Brain pericyte (primary cell): ENCODE measurements around the gene DHRS4.

Source experiments
- DNase-seq: peaks from one replicate; pipeline ENCODE4 v3.0.0-alpha.2; 2012; ENCODE audit warnings: low read depth, low spot score

DHRS4 gene

DNA sequence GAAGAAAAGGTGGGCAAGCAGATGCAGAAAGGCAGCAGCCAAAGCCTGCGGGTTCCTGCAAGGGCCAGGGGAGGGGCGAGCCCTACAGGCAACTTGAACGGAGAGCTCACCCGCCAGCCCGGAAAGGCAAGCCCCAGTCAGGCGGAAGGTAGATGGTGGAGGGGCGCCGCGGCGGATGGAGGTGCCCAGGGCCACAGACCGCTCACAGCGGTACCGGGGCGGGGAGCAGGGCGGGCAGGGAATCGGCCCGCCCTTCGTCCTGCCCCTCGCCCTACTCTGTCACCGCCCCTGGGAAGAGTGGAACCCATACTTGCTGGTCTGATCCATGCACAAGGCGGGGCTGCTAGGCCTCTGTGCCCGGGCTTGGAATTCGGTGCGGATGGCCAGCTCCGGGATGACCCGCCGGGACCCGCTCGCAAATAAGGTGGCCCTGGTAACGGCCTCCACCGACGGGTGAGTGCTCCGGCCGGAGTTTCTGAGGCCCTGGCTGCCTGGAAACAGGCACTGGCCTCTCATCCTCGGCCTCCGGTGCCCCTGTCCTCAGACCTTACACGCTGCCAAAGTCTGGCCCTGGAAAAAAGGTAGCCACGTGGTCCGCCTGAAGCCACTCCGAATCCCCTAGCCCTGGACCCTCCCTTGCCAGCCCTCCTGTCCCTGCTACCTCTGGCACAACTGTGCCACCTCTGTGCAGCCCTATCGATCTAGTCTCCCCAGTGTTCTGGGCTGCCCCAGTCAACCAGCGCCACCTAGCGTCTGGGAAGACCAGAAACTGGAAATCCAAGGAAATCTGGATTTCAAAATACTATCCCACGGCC is at the start of gene DHRS4:
Gene DHRS4 (plus strand): TSS at position 307 of the 815 bp plus-strand sequence. CDS start 19 bp downstream, at position 326.
- DNase-seq = peak; percentile 57

DNA sequence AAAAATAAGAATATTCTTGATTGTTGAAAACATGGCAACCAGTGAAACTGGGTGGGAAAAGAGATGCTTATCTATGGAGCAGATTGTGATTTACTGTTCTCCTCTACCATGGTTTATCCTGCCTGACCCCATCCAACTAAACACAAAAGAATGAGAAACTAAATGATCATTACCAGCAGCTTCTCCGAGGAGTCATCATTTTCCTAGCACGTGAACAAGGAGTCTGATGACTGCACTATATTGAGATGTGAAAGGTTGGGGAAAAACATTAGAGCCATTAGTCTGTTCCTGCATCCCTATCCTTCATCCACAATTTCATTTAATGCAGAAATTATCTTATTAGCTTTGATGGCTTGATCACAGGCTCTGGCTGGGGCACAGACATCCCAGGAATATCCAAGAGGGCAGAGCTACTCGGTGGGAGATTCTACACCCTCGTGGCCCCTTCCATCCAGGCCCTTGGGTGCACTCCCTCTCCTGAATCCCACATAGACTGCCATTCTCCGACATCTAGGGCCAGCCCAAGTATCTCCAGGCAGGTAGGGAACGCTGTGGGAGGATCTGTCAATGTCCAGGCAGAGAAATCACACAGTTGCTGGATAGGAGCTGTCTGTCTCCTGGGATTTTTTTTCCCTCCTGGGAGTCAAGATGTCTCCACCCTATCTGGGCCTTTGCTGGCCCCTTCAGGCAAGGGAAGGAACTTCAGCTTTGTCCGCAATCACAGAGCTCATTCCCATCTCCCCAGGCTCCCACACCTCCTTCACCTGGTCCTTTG is 43.3 kb upstream of the DHRS4 start:
- DNase-seq = no peak

DNA sequence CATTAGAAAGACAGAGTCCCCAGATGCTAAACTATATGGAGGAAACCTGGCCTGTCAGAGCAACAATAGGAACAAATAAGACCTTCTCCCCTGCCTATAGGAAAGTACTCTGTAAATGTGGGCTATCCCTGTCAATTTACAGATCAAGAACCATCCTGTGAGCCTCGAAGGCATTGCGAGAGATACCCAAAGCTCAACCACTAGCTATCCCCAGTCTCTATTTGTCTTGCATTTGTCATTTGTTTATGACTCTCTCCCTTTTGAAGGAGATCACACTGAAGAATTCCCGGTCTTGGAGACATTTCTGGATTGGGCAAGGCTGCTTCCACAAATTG is 42.7 kb upstream of the DHRS4 start:
- DNase-seq = no peak

DNA sequence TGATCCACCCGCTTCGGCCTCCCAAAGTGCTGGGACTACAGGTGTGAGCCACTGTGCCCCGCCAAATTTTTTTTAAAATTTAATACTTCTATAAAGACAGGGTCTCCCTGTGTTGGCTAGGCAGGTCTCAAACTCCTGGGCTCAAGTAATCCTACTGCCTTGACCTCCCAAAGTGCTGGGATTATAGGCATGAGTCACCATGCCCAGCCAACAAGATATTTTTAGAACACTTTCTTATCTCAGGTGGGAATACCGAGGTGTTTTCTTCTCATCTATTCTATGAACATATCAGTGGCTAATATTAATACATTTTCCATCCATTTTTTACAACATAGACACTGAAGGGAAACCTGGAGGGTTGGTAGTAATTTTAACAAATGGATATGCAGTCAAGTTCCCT is 38.0 kb upstream of the DHRS4 start:
- no peak for DNase-seq

DNA sequence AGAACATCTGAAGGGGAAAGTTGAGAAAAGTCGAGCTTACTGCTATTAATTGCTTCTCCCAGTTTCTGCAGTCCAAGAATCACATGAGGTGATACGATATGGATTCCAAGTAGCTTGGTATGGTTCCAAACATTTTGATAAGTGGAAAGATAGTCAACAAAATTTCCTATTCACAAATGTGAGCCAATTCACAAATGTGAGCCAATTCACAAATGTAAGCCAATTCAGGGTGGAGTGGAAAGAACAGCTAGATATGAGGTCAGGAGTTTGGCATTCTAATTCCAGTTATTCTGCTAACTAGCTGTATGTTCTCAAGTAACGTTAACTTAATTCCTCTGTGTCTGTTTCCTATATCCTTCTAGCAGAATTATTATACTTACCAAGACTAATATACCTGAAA is 37.6 kb upstream of the DHRS4 start:
- DNase-seq = no peak

DNA sequence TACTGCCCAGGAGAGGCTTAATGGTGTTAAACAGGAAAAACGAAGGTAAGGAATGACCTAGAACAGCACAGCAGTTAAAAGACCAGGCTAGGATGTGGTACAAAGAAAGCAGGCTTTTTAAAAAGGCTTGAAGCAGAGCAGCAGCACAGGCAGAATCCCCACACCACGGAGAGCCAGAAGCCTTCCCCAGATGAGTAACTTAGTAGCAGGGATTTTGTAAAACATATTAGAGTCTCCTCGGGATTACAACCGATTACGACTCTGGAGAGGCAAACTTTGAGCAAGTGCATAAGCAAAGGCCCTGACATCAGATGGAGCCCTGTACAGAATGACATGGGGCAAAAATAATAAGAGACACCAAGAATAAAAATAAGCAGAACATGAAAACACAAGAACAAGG is 37.1 kb upstream of the DHRS4 start:
- DNase-seq = no peak

DNA sequence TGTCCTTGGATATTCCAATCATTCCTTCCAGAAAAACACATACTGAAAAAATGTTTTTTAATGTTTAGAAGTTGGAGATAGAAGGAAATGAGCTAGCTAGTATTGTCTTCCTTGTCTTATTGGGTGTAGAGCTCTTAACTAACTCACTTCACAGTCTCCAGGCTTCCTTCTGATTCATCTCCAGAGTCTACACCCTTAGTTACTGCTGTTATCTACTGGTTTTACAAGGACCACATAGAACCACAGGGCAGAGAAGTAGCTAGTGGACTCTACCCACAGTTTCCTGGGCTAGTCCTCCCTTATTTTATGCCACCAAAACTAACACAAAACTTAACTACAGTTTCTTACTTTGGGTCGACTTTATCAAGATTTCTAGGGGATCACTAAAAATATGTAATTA is 31.0 kb upstream of the DHRS4 start:
- no peak for DNase-seq

DNA sequence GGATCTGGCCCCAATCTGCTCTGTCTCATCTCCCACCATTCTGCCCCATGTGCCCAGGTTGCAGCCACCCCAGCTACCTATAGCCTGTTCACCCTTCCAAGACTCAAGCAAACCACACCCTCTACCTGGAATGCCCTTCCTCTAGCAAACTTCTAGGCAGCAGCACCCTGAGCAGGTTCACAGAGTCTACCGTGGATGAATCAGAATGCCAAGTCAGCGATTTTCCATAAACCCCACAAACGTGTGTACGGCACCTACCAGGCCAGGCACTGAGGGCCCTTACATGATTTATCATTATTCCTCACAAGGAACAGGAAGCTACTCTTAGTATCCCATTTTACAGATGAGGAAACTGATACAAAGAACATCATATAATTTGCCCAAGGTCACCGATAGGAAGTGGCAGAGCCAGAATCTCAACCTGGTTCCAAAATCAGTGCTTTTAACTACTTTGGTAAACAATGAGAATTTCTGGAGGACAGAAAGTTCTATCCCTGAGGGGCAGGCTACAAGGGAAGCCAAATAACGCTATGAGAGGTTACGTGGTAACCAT is 28.0 kb upstream of the DHRS4 start:
- no peak for DNase-seq

DNA sequence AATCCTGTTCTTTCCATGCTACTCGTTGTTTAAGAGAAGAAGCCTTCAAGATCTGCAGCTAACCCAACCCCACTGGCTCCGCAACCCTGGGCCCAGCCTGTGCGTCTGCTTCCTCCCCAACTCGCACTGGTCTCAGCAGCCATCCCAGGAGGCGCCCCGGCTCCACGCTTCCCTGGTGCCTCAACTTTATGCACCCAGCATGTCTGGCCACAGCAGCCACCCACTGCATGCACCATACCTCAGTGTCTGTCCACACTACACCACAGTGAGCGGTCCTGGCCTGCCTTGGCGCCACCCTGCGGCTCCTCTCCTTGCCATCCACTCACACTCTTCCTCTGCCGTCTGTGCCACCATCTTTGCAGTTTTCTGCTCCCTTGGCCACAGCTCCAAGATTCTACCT is 27.0 kb upstream of the DHRS4 start:
- no peak for DNase-seq

DNA sequence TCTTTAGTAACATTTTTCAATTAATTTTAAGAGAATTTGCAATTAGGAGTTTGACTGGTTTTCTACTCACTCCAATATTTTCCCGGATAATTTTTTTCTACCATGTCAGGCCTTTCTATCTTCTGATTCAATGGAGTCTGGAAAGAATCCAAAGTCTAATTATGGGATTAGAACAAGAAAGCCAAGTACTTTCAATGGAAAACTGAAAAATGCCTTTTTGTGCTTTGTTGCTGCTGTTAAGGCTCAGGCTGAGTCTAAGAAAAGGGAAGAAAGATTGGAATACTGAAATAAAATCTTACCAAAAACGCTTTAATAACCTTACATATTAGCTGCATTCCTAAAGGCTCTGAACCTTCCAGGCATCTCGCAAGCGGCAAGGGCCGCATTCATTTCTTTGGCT is 24.4 kb upstream of the DHRS4 start:
- no peak for DNase-seq

DNA sequence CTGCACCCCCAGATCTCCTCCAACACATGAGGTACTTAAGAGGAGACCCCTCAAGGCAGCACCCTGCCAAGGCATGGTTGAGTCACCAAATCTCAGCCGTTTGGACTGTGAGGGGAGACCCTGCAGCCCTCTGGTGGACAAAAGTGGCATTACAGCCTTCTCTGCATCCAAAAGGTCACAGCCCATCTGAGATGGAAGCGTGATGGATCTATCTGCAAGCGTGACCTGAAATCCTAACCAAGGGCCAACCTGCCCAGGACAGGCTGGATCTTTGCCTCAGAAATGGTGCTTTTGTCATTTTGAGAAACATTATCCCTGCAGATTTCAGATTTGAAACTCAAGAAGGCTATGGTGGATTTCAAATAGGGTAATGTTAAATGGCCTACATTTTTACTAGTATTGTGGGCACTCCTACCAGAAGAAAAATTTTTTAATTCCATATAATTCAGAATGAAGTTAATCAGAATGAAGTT is 23.7 kb upstream of the DHRS4 start:
- peak; percentile 4 for DNase-seq

DNA sequence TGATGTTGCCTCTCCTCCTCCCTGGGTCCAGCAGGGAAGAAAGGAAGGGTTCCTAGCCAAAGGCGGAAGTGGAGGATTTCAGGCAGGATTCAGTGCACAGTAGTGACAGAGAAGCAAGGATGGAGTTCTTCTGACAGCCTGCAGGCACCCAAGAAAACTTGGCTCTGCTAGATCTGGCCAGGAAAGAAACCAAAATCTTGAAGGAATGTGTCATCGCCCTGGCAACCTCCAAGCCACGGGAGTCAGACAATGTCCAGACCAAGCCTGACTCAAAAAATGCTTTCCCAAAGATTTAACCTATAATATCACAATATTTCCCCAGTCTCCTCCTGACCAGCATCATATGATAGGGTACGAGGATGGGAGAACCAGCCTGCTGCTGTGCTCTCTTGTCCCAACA is 22.8 kb upstream of the DHRS4 start:
- no peak for DNase-seq

DNA sequence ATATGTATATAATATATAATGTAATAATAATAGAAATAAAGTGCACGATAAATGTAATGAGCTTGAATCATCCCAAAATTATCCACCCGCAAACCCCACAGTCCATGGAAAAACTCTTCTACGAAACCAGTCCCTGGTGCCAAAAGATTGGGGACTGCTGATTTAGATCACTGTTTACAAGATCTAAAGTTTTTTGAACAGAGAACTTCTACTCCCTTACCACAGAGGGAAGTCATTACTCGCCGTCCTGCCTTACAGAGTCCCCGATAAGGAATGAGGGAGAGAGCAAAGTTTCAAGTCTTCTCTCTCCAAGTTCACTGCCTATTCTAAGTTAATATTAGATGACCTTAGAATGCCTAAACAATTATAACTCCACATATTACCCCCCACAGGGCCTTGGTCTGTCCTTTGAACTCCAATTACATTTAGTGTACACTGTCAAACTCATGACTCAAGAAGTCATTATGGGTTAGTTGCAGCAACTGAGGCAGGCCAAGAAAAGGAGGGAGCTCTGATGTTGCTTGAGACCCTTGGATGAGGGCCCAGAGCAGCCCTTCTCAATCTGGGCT is 21.8 kb upstream of the DHRS4 start:
- DNase-seq = no peak

DNA sequence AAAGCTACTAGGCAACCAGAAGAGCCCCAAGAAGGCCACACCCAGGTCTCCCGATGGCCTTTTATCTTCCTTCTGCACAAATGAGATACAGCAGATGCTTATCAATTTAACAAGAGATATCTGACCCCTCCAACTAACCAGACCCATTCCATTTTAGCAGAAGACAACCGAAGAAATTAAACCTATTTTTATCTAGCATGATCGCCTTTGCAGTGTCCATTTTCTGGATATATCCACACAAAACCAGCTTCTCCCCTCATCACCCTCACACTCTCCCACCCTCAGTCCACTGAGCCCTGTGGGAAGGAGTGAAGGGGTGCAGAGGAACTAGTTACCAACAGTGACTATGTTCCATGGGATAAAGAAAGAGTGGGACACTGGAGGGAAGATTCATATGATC is 20.9 kb upstream of the DHRS4 start:
- no peak for DNase-seq

DNA sequence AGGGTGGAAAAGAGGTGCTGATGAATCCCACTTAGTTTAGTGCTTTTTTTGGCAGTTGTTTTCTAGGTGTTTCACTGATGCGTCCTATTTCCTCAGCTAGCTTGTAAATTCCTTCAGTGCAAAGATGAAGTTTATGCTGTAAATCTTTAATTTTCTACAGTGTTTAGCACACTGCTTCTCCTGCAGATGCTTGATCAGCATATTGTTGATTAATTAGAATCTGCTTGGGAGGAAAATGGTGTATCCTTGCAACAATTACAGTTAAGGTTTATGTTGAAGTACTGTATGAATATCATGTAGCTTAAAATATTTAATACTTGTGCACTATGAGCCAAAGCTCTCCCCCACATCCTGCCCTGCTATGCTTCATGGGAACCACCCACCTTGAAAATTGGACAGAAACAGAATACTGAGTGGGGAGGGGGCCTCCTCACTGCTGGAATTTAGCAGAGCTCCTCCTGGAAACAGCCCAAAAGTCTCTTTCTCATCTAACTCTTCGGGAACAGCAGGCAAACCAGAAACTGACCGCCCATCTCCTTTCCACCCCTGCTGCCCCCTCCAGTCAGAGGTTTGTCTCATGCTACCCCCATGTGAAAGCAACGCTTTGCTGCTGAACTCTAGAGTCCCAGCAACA is 20.3 kb upstream of the DHRS4 start:
- DNase-seq = no peak

DNA sequence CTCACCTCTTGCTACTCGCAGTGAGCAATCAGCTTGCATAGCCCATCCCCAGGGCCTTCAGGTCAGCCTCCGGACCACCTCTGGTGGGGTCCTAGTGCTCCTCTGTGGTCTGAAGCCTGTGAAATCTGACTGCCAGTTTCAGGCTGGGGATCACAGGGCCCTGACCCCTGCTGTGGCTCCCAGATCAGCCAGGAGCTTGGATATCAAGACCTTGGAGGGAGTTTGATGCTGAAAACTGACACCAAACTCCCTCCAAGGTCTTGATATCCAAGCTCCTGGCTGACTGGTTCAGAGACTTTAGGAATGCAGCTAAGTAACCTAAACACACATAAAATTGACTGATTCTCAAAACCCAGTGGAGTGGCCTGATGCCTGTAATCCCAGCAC is 19.8 kb upstream of the DHRS4 start:
- DNase-seq = no peak

DNA sequence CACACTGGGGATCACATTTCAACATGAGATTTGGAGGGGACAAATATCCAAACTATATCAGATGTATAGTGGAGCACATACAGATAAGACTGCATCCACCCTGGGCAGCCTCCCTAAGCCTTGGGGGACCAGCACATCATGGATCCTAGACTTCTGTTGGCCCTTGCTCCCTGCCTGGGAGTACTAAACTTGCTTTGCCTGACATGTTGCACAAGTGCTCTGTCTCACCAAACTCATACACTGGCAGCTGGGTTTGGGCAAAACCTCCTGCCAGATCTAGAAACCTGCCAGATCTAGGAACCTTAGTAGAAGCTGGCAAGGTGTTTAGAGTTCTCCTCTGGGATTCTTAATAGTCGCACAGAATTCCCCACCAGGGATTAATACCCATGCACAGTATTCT is 18.4 kb upstream of the DHRS4 start:
- DNase-seq = no peak

DNA sequence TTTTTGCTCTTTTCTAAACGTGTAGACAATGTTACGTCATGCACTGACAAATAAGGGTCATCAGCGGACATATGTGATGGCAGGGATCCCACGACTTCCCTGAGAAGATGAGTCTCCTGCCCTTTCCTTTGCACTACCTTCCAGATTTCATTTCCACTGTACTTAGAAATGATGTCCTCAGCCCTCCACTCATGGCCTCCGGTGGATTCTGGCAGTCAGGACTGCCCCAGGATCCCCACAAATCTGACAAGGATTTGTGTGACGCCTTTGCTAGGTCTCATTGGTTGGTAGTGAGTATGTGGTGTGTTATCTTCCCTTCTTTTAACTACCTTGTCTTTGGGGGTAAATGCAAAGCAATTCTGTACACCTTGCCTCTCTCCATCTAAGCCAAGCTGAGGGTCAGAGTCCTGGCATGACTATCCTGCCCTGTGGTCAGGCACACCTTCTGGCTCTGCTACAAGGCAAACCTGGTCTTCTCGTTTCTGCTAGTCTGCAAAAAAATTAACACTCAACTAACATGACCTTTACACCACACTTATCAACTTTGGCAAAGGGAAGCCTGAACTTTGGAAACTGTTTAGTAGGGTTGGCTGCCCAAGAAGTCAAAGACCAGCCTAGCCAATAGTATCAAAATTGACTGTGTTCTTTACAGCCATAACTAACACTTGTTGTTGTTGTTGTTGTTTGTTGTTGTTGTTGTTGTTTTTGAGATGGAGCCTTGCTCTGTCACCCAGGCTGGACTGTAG is 17.3 kb upstream of the DHRS4 start:
- DNase-seq = no peak

DNA sequence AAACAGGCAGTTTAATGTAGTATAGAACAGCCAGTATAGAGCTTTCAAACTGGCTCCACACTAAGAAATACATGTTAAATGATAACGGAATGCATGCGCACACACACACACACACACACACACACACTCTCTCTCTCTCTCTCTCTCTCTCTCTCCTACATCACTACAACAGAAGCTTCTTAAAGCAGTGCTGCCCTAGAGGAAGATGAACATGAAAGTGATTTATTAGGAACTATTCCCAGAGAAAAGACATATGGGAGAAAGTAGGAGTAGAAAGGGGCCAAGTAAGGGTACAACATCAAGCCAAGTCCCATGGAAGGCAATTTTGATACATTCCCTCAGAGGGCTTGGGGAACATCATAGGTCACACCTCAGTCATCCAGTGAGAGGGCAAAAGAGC is 16.4 kb upstream of the DHRS4 start:
- DNase-seq = no peak

DNA sequence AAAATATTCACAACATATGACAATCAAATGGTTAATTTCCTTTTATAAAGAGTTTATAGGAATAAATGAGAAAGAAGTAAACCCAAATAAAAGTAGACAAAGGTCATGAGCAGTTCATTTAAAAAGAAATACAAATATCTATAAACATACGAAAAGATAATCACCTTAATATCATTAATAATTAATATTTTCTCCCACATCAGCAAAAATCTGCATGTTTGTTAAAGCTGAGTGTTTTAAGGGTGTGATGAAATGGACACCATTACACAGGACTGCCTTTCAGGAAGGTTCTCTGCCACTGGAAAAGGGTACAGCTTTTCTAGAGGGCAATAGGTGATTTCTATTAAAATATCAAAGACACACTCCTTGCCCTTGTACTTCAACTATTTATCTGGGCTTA is 14.7 kb upstream of the DHRS4 start:
- DNase-seq = no peak

DNA sequence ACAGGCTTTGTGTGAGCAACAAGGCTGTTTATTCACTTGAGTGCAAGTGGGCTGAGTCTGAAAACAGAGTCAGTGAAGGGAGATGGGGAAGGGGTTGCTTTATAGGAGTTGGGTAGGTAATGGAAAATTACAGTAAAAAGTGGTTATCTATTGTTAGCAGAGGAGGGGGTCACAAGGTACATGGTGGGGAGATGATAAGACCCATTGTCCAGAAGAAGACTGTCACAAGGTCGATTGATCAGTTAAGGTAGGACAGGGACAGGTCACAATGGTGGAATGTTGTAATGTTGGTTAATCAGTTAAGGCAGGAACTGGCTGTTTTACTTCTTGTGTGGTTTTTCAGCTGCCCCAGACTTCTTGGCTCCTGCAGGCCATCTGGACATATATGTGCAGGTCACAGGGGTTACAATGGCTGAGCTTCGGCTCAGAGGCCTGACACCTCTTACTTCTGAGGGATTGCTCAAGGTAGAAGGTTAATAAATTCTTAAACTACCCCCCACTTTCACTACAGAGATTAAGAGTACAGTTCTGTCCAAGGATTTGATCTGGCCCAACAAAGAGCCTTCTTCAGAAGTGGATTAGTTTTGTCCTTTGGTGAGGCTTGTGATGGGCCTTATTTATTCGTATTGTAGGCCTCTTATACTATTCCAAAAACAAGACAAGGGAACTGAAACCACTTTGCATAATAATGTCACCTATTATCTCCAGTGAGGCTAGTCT is 13.8 kb upstream of the DHRS4 start:
- DNase-seq = no peak
